Measurements from ENCODE around the gene GPNMB.

Gene GPNMB

GRCh38 chr7:23268167-23268566 lies 21.6 kb downstream of the GPNMB start:
- Histone ChIP-seq H3K36me3 (ENCODE audit: control insufficient read depth in 2 of 2, insufficient read depth in 1 of 2, low read length in 2 of 2) (no peaks in the 10 kb centered on the region; a peak in 1 of 3 replicates), H3K27ac (ENCODE audit: extremely low read depth, low read depth, low read length) (no peak overlapping the region), H3K4me1 (ENCODE audit: control insufficient read depth, insufficient read depth, low read length) (no peaks in the 10 kb centered on the region; the same call in 1 of the 2 replicates), H3K4me3 (ENCODE audit: low read depth, low read length) (no peak overlapping the region), H3K9me3 (ENCODE audit: control insufficient read depth, insufficient read depth, low read depth, low read length) (no peaks in the 10 kb centered on the region)
- ChIA-PET POLR2A (no interaction called here), CTCF (interaction anchor here (0.6 to 7.3 kb wide), 4 partner anchors 7 to 227 kb away, joined by 3 to 92 read pairs (median 5); no protein-coding TSS in a partner anchor)
- TF ChIP-seq ZNF701 (tag by site-specific recombination; IDR thresholded peaks at IDR 0.05) (no peak), ZNF768 (tag by site-specific recombination; IDR thresholded peaks at IDR 0.05) (no peak), ZNF214 (tag by site-specific recombination; IDR thresholded peaks at IDR 0.05; ENCODE audit: borderline replicate concordance) (no peak)

GRCh38 chr7:23268746-23269145 lies 22.2 kb downstream of the GPNMB start:
- Histone ChIP-seq H3K27ac (ENCODE audit: extremely low read depth, low read depth, low read length) (no peak overlapping the region), H3K36me3 (ENCODE audit: control insufficient read depth in 2 of 2, insufficient read depth in 1 of 2, low read length in 2 of 2) (no peaks in the 10 kb centered on the region; a peak in 1 of 3 replicates), H3K9me3 (ENCODE audit: control insufficient read depth, insufficient read depth, low read depth, low read length) (no peaks in the 10 kb centered on the region), H3K4me3 (ENCODE audit: low read depth, low read length) (no peak overlapping the region), H3K4me1 (ENCODE audit: control insufficient read depth, insufficient read depth, low read length) (peaks cover 3% of the 10 kb centered on the region; the same call in 1 of the 2 replicates)
- POLR2A ChIA-PET, result no interaction called here
- CTCF ChIA-PET, result interaction anchor here (0.5 to 7.3 kb wide), 5 partner anchors 7 to 218 kb away, joined by 3 to 92 read pairs (median 3); no protein-coding TSS in a partner anchor
- no peak for TF ChIP-seq ZNF114 (tag by site-specific recombination; IDR thresholded peaks at IDR 0.05)
- TF ChIP-seq IKZF3 (tag by site-specific recombination; IDR thresholded peaks at IDR 0.05), result no peak
- TF ChIP-seq ZNF24 (tag by site-specific recombination; IDR thresholded peaks at IDR 0.05), result no peak
- TF ChIP-seq PRDM1 (tag by site-specific recombination; IDR thresholded peaks at IDR 0.05), result no peak
- TF ChIP-seq INSM2 (tag by site-specific recombination; IDR thresholded peaks at IDR 0.05), result no peak
- no peak for TF ChIP-seq ZBTB17 (tag by site-specific recombination; IDR thresholded peaks at IDR 0.05)
- TF ChIP-seq ZNF707 (tag by site-specific recombination; IDR thresholded peaks at IDR 0.05), result no peak
- TF ChIP-seq ZNF701 (tag by site-specific recombination; IDR thresholded peaks at IDR 0.05), result no peak
- TF ChIP-seq ZNF37A (tag by site-specific recombination; IDR thresholded peaks at IDR 0.05), result no peak
- no peak for TF ChIP-seq ZNF837 (tag by site-specific recombination; IDR thresholded peaks at IDR 0.05)
- TF ChIP-seq OSR2 (tag by site-specific recombination; IDR thresholded peaks at IDR 0.05), result no peak
- TF ChIP-seq ZNF398 (tag by site-specific recombination; IDR thresholded peaks at IDR 0.05), result no peak
- TF ChIP-seq ZNF366 (tag by site-specific recombination; conservative IDR thresholded peaks at IDR 0.05), result no peak
- TF ChIP-seq OVOL3 (tag by site-specific recombination; IDR thresholded peaks at IDR 0.05), result no peak
- no peak for TF ChIP-seq ZFHX2 (tag by site-specific recombination; conservative IDR thresholded peaks at IDR 0.05)
- TF ChIP-seq ZBTB6 (tag by site-specific recombination; IDR thresholded peaks at IDR 0.05), result no peak
- TF ChIP-seq ZNF76 (tag by site-specific recombination; IDR thresholded peaks at IDR 0.05; ENCODE audit: borderline replicate concordance, low read depth), result no peak

Measured in HEK293 (cell line).